HG03280 (cell line): Measurements from ENCODE around the gene GIGYF2.

ENCODE experiments used
- ATAC-seq: cut with Tn5 transposase; IDR thresholded peaks from one replicate; pipeline ENCODE4 v1.9.1; 2021; ENCODE audit warnings: mild to moderate bottlenecking, moderate library complexity; ENCODE audit not compliant: unreplicated experiment

GIGYF2 gene

DNA sequence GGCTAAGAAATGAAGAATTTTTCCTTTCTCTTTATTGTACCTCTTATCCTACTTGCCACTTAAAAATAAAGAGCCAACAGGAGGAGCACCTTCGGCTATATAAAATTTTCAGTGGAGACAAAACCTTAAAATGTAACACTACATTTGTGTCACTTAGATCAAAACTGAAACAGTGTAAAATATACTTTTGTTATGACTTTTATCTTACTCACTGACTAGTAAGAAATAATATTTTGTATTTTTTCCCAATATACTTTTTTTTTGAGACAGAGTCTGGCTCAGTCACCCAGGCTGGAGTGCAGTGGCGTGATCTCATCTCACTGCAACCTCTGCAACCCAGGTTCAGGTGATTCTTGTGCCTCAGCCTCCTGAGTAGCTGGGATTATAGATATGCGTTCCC lies 50.9 kb downstream of the GIGYF2 start:
- no peak for ATAC-seq

DNA sequence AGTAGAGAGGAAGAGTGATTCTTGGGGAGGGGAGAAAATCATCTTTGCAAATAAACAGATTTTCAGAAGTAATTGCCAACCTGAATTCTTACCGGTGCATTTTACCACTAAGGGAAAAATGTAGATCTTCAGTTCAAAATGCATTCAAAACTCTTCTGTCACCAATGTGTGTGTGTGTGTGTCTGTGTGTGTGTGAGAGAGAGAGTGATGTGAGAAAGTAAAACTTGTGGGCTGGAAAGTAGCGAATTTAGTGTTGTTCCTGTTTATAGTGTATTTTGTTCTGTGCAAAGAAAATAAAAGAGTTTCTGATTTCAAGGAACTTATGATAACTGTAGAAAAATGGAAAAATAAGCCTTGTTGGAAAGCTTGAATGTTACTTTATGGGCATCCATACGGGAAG lies 52.2 kb downstream of the GIGYF2 start:
- no peak for ATAC-seq

DNA sequence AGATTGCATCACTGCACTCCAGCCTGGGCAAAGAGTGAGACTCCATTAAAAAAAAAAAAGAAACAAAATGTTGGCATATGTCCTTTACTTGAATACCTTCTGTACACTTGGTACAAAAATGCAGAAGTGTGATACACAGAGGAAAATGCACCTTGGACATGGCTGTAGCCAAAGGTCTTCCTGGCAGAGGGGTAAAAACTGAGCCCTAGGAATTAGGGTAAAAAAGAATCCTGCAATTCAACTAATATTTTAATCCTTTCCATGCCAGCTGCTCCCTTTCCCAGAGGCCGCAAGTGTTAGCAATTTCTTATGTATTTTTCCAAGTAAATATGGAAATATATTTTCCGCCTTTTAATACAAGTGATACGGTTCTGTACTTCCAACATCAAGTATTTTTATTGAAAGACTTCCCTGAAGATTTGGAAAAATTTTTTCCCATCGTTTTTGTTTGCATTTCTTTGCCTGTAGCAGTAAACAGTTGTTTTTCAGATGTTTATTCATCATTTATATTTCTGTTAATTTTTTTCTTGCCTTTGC lies 53.1 kb downstream of the GIGYF2 start:
- ATAC-seq = no peak

DNA sequence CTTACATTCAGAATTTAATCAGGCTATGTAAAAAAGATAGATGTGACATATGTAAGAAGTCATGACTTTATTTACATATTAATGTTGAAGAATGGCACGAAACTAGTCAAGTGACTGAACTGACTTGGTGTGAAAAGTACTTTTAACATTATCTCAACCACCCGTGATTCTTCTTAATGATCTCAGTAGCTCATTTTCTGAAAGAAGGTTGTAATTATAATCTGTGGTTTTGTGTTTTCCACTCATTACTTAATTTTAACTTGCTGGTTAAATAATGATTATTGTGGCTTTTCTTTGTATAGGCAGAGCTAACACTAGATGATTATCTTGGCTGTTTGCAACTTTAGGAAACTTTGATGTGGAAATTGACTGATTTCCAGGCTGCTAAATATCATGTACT lies 60.8 kb downstream of the GIGYF2 start:
- no peak for ATAC-seq

DNA sequence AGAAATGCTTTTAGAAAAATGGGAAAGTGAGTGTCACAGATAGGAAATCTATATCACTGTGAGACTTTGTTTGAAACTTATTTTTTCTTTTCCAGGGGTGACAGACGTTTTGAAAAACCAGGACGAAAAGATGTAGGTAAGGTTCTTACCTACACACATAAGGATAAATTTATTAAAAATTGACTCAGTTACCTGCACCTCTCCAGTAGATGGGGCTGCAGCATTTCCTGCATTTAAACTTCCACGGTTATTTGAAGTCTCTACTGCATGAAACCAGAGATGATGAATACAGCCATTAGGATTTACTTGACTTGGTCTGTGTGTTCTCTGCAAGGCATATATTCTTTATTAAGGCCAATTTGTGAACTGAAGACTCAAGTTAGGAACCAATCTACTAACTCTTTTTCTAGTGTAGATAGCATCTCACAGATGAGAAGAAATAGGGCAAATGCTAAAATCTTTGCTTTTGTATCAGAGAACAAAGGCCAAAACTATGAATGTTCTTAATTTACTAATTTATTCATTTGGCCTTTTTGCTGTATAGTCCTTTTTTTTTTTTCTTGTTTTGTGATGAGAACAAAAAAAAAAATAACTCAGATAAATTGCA lies 64.3 kb downstream of the GIGYF2 start:
- no peak for ATAC-seq

DNA sequence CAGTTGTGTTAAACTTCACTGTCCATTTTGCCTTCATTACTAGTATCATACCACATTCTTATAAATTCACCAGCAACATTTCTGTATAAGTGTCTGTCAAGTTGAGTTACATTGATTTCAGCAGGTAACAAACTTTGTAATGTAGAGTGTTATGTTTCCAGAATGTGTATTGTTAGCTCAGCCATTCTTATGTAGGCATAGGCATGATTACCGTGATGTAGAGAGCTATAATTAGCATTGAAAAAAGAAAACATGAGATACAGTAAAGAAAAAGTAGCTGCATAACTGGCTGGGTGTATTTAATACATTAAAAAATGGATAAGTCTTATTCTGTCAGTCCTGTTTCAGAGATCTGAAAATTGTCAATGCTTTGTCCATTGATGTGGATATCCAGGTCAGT lies 70.7 kb downstream of the GIGYF2 start:
- ATAC-seq = no peak

DNA sequence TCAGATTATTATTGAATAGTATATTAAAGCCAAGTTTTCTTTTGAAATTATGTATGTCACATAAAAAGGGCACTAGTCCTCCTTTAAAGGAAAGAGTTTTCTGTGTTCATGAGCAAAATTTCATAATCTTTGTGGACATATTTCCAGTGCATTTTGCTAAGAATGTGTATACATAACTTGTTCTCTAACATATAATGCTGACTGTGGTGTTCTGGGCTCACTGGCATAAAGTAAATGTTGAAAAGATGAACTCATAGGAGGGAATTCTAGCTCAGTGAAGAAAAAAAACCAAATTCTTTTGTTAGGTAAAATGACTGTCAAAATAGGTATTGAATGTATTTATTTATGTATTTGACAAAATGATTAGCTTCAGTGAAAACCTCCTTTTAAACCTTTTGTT lies 73.1 kb downstream of the GIGYF2 start:
- no peak for ATAC-seq

DNA sequence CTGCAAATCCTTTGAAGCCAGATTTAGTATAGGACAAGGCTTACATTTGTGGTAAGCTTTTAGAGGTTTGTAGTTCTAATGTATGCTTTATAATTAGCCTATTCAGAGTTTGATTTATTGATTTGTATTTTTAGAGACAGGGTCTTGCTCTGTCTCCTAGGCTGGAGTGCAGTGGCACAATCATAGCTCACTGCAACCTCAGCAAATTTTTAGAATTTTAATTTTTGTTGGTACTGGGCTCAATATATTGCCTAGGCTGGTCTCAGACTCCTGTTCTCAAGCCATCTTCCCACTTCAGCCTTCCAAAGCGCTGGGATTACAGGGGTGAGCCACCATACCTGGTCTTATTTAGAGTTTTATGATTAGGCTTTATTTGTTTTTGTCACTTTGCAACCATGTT lies 74.7 kb downstream of the GIGYF2 start:
- ATAC-seq = no peak

DNA sequence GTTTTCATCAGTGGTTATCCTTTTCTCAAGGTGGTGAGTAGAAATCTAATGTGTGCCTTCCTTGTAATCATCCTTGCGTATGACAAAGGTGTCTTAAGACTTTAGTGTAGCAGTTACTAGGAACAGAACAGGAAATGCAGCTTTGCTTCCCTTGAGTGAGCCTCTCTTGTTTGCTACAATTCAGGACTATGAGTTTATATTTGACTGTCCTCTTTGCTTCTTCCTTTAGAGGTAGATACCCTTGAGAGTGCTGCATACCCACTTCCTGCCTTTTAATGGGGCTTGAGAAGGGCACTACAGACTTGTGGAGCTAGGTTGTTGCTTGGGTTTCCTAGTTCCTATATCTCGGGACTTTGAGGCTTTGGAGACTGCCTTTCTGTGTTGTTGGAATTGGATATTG lies 75.4 kb downstream of the GIGYF2 start:
- no peak for ATAC-seq

DNA sequence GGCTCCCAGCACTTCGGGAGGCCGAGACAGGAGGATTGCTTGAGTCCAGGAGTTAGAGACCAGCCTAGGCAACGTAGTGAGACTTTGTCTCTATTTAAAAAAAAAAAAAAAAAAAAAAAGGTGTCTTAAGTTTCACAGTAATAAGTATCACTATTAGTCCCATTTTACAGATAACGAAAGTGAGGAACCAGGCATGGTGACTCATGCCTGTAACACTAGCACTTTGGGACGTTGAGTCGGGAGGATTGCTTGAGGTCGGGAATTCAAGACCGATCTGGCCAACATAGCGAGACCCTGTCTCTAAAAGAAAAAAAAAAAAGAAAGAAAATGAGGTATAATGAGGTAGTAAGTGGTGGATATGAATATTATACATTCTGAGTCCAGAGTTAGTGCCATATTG lies 76.7 kb downstream of the GIGYF2 start:
- no peak for ATAC-seq

DNA sequence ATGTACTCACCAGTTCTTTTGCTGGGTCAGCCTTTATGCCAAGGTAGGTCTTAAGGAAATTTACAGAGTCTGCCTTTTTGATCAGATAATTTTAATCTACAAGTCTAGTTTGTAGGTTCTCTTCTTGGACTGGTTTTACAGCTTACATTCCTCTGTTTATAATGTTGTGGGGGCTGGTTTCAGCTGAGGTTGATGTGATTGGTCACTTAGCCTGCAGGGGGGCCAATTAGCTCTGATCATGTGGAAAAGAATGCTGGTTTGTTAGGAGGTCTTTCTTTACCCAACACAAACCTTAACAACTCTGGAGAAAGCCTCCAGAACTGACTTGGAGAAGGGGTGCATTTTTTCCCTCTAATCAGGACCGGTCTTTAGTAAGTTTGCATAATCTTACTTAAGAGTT lies 79.3 kb downstream of the GIGYF2 start, which contains the start of gene KCNJ13:
TSS of gene KCNJ13 (minus strand) at position 131 of the 400 bp plus-strand sequence. CDS start 5,203 bp downstream, outside the sequence.
- ATAC-seq = no peak

DNA sequence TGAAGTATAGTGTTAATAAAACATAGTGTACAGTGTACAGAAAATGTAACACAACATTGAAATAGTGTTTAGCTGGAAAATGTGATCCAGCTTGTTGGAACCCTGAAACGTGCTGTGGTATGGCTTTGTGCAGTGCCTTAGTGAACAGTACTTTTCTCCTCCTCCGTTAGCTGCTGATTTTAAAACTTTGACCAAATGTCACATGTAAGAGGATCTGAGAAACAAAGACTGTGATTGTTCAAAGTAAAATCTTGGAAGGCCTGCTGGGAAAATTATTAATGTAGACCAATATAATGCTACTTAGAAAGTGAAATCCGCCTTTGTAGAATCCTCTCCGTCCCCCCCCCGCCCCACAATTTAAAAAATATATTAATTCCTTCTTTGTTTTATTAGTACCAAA lies 80.1 kb downstream of the GIGYF2 start:
- no peak for ATAC-seq

DNA sequence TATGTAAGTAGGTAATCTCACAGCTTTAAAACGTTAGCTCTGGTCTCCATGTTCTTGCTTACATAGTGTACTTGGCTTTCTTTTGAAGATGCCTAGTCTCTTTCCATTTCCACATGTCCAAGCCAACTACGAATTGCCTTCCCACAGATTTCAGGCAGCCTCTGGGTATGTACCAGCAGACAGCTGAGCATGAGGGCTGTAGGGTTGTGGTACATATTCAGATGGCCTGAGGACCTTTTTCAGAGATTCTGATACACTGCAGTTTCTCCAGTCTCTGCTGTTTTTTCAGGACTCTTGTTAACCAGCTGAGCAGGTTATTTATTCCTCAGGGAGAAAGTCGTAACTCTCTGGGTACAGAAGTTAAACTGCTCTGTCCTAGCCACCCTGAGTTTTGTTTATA lies 82.3 kb downstream of the GIGYF2 start:
- ATAC-seq = no peak

DNA sequence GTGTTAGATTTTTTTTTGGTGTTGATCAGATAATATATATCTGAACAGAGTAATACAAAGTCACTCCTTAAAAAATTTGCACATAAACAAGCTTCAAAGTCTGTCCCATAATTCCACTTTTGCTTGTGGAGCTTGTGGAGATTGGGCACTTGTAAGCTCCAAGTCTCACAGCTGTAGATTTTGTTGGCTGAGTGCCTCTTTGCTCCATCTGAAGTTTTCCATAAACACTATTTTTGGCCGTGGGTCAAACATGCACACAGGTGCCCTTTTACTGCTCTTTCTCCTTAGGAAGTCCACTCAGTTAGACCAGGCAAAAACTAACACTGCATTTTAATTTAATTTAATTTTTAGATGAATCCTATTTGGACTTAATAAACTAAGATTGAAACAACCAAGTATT lies 82.8 kb downstream of the GIGYF2 start:
- no peak for ATAC-seq

DNA sequence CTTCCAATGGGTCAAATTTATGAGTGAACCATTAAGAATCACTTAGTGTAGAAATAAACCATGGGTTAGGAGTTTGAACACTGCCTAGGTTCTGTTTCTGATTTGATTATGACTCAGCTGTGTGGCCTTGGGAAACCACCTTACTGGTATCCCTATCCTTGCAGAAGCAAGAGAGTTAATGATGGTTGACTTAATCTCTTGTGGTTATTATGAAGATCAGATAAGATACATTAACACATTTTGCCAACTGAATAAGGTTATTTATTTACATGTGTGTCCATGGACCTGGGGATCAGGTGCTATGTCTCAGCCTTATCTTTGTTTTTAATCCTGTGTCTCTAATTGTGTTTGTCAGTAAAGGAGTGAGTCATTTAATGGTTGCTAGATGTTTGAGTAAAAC lies 84.6 kb downstream of the GIGYF2 start:
- no peak for ATAC-seq

DNA sequence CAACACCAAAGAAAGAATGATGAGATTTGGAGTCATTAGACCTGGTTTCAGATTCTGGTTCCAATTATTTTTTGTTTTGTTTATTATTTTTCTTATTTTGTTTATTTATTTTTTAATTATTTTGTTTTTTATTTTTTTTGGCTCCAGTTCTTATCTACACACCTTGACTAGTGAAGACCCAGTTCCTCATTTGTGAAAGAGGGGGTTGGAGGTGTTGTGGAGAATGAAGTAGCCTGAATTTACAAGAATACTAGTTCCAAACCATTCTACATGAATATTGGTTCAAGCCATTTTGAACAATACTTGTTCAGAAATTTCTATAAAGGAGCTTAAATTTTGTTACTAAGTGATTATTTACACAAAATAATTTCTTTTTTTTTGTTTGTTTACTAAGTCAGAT lies 86.1 kb downstream of the GIGYF2 start:
- no peak for ATAC-seq

DNA sequence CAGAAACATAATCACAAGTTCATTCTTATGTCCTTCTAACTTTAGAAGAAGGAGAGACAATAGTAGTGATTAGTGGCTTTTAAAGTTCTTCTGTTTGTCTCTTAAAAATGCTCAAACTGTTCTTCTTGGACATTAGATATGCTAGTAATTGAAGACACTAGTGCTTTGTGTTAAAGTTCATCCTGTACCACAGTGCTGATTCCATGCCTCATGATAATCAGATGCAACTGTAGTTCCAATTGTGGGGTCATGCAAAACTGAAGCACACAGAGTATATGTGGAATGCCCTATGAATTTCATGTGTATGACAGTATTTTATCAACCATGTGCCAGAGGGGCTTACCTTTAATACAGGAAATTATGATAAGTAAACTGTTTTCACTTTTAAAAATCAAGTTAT lies 90.7 kb downstream of the GIGYF2 start:
- no peak for ATAC-seq

DNA sequence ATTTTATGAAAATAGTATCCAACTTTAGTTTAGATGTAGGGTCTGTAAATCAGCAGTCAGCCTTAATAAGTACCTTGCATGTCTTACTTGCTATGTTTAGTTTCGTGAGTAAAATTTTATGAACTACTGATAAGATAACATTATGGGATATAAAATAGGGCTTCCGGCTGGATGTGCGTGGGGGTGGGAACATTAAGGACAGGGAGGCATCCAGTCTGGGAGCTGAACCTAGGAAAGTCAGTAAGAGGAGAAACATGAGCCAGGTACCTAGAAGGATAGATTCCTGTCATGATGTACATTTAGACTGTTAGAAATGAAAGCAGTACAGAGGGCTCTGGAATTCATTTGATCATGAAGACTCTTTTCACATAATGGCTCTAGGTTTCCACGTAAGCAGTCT lies 92.0 kb downstream of the GIGYF2 start:
- ATAC-seq = no peak

DNA sequence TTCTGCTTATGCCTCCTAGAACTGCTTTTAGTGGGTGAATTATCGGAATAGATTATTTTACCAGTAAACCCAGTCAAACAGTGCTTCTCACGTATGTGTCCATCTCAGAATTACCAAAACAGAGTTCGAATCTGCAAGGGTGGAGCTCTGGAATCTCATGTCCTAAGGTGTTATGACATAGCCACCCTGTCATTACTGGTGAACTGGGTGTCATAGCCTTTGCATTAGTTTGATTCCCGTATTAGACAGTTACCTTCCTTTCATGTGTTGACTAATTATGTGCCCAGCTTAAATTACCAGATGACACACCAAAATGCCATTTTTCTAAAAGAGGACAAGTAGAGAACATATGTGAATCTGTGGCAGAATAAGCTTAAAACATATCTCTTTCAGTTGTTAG lies 94.4 kb downstream of the GIGYF2 start:
- ATAC-seq = no peak

DNA sequence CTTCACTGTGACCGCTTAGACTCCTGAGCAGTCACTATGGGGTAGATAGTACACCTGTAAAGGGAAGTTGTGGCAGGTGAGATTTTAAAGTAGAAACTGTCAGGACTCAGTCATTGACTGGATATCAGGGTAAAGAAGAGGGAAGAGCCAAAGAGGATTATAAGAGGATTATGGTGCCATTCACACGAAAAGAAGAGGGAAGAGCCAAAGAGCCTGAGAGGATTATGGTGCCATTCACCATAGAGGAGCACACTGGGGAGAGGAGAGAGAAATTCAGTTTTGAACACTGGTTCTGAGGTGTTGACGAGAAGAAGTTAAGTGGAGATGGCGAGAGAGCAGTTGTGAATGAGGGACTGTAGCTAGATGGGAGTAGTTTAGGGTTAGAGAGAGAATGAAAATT lies 96.1 kb downstream of the GIGYF2 start:
- no peak for ATAC-seq

DNA sequence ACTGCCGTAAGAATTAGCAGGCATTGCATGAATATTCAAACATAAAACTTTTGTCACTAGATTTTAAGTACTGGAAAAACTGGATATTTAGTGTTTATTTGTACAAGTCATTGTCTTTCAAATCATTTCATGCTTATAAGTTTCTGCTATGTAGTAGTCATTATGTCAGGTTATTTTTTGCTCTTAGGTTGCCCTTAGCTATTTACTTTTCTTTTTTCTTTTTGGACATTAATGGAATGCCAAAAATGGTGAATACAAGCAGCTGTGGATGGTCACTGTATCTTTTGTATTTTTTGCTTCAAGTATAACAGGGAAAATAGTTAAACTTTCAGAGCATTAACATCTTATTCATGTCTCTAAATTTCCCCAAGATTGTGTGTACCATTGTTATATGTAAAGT lies 97.8 kb downstream of the GIGYF2 start:
- ATAC-seq = no peak

DNA sequence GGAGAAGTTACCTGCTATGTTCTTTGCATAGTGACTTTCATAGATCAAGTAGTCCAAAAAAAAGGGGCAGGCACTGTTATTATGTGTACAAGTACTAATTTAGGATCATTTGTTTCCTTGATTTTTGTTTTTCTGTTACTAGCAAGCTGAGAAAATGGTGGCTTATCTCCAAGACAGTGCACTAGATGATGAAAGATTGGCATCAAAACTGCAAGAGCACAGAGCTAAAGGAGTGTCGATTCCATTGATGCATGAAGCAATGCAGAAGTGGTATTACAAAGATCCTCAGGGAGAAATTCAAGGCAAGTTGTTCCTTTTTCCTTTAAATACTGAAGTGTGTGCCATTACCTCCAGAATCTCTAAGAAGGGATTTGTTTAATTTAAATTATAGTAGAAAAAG lies 98.8 kb downstream of the GIGYF2 start:
- ATAC-seq = no peak

DNA sequence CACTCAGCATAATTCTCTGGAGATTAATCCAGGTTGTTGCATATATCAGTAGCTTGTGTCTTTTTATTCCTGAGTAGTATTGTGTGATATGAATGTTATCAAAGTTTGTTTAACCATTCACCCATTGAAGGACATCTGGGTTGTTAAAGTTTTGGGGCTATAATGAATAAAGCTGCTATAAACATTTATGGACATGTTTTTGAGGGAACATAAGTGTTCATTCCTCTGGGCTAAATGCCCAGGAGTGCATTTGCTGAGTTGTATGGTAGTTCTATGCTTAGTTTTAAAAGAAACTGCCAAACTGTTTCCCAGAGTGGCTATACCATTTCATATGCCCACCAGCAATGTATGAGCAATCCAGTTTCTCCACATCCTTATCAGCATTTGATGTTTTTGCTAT lies 101.1 kb downstream of the GIGYF2 start:
- ATAC-seq = no peak
